Liver (tissue), 3 donors: ENCODE data around the gene WIPF2.

ENCODE experiments used
- ATF3 ChIP-seq: IDR thresholded peaks from 2 replicates; pipeline ENCODE4 v1.6.1; 2016; ENCODE audit warnings: antibody characterized with exemption
- CTCF ChIP-seq: fragments of 150-350 bp; IDR thresholded peaks from 2 replicates; pipeline ENCODE4 v1.5.1; 2017; ENCODE audit warnings: improper control_type of control experiment, low read depth, low read length; ENCODE audit not compliant: missing input control
- FOXA1 ChIP-seq: IDR thresholded peaks from 2 replicates; pipeline ENCODE4 v1.6.1; 2016; ENCODE audit warnings: antibody characterized with exemption
- GABPA ChIP-seq, 2 donors: IDR thresholded peaks in 1 of 2; conservative IDR thresholded peaks in 1 of 2; 2 replicates each; pipeline ENCODE4 v1.6.1; 2016; ENCODE audit warnings: antibody characterized with exemption in 2 of 2, mild to moderate bottlenecking in 1 of 2, moderate library complexity in 1 of 2
- JUND ChIP-seq, 2 donors: IDR thresholded peaks; 2 replicates each; pipeline ENCODE4 v1.6.1; 2016; ENCODE audit warnings: antibody characterized with exemption in 2 of 2
- MAX ChIP-seq: IDR thresholded peaks from 2 replicates; pipeline ENCODE4 v1.6.1; 2016; ENCODE audit warnings: antibody characterized with exemption
- RAD21 ChIP-seq, 2 donors: IDR thresholded peaks; 2 replicates each; pipeline ENCODE4 v1.6.1; 2016; ENCODE audit warnings: antibody characterized with exemption in 2 of 2, mild to moderate bottlenecking in 2 of 2
- REST ChIP-seq: IDR thresholded peaks from 2 replicates; pipeline ENCODE4 v1.6.1; 2016; ENCODE audit warnings: antibody characterized with exemption, mild to moderate bottlenecking
- SP1 ChIP-seq: IDR thresholded peaks from 2 replicates; pipeline ENCODE4 v1.6.1; 2018; ENCODE audit warnings: antibody characterized with exemption, mild to moderate bottlenecking
- TAF1 ChIP-seq: conservative IDR thresholded peaks from 2 replicates; pipeline ENCODE4 v1.6.1; 2016; ENCODE audit warnings: antibody characterized with exemption, mild to moderate bottlenecking
- YY1 ChIP-seq: IDR thresholded peaks from 2 replicates; pipeline ENCODE4 v1.6.1; 2016; ENCODE audit warnings: antibody characterized with exemption, mild to moderate bottlenecking
- ZBTB33 ChIP-seq: IDR thresholded peaks from 2 replicates; pipeline ENCODE4 v1.6.1; 2016; ENCODE audit warnings: antibody characterized with exemption
- donor health status: healthy.
- donor health status: healthy.

- TF ChIP-seq CTCF (no peak), RAD21 (IDR thresholded peaks at IDR 0.05) (no peak), GABPA (IDR thresholded peaks at IDR 0.05 in 1 of 2, conservative IDR thresholded peaks at IDR 0.05 in 1 of 2) (no peak), MAX (no peak), REST (no peak), ZBTB33 (no peak), TAF1 (no peak), JUND (IDR thresholded peaks at IDR 0.05) (no peak), YY1 (no peak), SP1 (no peak), FOXA1 (no peak), ATF3 (no peak)
Measured at GRCh38 chr17:40310882-40311391, 91.8 kb downstream of the WIPF2 start.
